Suprapubic skin (tissue), 4 donors: ENCODE results near the gene CDC42BPA. TPM values are rescaled to one million over a fixed set of nuclear protein-coding genes. Genes with fewer than 3 reads are reported as not detected.

Experiments
- DNase-seq, 2 donors: peaks; one replicate each; pipeline ENCODE4 v3.0.0-alpha.2; 2019; ENCODE audit warnings: low spot score in 2 of 2
- H3K27ac ChIP-seq: fragments of 200-600 bp; sonication (generic); one replicate; pipeline ENCODE4 v1.5.1; 2019
- H3K27me3 ChIP-seq: fragments of 200-600 bp; sonication (generic); one replicate; pipeline ENCODE4 v1.5.1; 2019
- H3K36me3 ChIP-seq: fragments of 200-600 bp; sonication (generic); one replicate; pipeline ENCODE4 v1.5.1; 2019
- H3K4me1 ChIP-seq: fragments of 200-600 bp; sonication (generic); one replicate; pipeline ENCODE4 v1.5.1; 2019
- H3K4me3 ChIP-seq: fragments of 200-600 bp; sonication (generic); one replicate; pipeline ENCODE4 v1.5.1; 2019; ENCODE audit warnings: mild to moderate bottlenecking
- H3K9me3 ChIP-seq: fragments of 200-600 bp; sonication (generic); one replicate; pipeline ENCODE4 v1.5.1; 2019
- CTCF ChIP-seq, 2 donors: fragments of 200-600 bp in 1 of 2; fragments of 450-650 bp in 1 of 2; sonication (generic) in 1 of 2; IDR thresholded peaks; one replicate each; pipeline ENCODE4 v1.5.1; 2016 to 2019; ENCODE audit warnings: antibody characterized with exemption in 2 of 2, mild to moderate bottlenecking in 1 of 2, moderate library complexity in 1 of 2
- EP300 ChIP-seq: sonication (generic); formaldehyde crosslinking; IDR thresholded peaks from one replicate; pipeline ENCODE4 v1.6.1; 2017; ENCODE audit warnings: antibody characterized with exemption
- POLR2A ChIP-seq, 2 donors: fragments of 450-650 bp; IDR thresholded peaks; one replicate each; pipeline ENCODE4 v1.6.1; 2017; ENCODE audit warnings: antibody characterized with exemption in 2 of 2, mild to moderate bottlenecking in 2 of 2, moderate library complexity in 2 of 2
- POLR2AphosphoS5 ChIP-seq, 3 donors: sonication (generic); formaldehyde crosslinking; IDR thresholded peaks; one replicate each; pipeline ENCODE4 v1.6.1; 2017; ENCODE audit warnings: antibody characterized with exemption in 3 of 3
- WGBS: methylation state at CpG from one replicate; pipeline ENCODE4 v1.1.5; 2018; 5-methylcytosine and 5-hydroxymethylcytosine counted together
- total RNA-seq, 4 donors: library from RNA; depleted of rRNA; stranded (reverse); fragments of >200 nt; gene quantifications; one replicate each; pipeline ENCODE4 v1.1.0, GENCODE V29; 2016

CDC42BPA gene
- total RNA-seq, 4 donors from 2014 or later, result 12.2 to 54.6 (median 14.9) TPM

GRCh38 chr1:226994586-226995364, 323.5 kb downstream of the CDC42BPA start:
- H3K36me3 ChIP-seq, result no peaks in the 10 kb centered on the region

DNA sequence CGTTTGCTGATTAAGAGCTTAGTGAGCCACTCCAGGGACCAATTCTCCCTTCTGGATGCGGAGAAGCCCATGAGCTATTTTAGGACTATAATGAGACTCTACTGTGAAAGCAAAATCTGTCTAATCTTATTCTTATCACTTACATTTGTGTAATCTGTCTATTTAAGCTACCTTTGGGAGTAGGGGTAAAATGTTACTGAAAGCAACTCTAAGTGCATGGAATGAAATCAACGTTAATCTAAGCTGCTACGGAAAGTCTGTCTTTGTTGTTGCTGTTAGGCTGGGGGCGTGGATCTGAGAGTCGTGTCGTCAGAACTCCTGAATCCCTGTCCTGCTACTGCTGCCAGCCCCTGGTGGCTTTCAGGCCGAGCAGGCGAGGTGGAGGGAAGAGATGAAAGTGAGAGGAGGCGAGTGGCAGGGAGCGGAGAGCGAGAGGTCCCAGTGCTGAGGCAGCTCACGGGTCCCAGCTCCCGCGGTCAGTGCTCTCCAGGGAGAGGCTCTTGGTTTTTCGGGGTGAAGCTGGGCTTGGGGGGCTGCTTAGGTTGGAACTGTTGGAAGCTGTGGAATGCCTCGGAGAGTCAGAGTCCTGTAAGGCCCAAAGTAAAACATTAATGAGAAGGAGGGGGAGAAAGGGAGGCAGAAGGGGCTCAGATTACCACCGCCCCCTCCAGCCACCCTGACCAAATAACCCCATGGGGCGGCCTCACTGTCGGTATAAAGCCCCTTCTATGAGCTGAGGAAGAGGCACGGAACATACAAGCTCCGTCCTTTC, 324.3 kb downstream of the CDC42BPA start:
- Histone ChIP-seq H3K27me3 (no peaks in the 10 kb centered on the region), H3K4me1 (peaks cover 11% of the 10 kb centered on the region), H3K27ac (no peak overlapping the region), H3K36me3 (no peaks in the 10 kb centered on the region), H3K4me3 (no peak overlapping the region), H3K9me3 (no peaks in the 10 kb centered on the region)
- TF ChIP-seq CTCF (IDR thresholded peaks at IDR 0.05) (no peak), POLR2AphosphoS5 (IDR thresholded peaks at IDR 0.05) (no peak), EP300 (no peak)
- WGBS, result 77% methylated on average over 22 of the region's 22 CpGs
- no peak for DNase-seq

More at GRCh38 chr1:226994586-226995364, 323.5 kb downstream of the CDC42BPA start:
- peaks cover 5% of the 10 kb centered on the region for H3K4me1 ChIP-seq
- no peak for DNase-seq
- H3K9me3 ChIP-seq, result no peaks in the 10 kb centered on the region
- TF ChIP-seq POLR2AphosphoS5 (IDR thresholded peaks at IDR 0.05), result no peak
- TF ChIP-seq POLR2A (IDR thresholded peaks at IDR 0.05), result no peak
- no peak for TF ChIP-seq EP300
- TF ChIP-seq CTCF (IDR thresholded peaks at IDR 0.05), result no peak
- H3K4me3 ChIP-seq, result no peak overlapping the region
- 90% methylated on average over 18 of the region's 18 CpGs for WGBS
- H3K27me3 ChIP-seq, result no peaks in the 10 kb centered on the region
- no peak overlapping the region for H3K27ac ChIP-seq

DNA sequence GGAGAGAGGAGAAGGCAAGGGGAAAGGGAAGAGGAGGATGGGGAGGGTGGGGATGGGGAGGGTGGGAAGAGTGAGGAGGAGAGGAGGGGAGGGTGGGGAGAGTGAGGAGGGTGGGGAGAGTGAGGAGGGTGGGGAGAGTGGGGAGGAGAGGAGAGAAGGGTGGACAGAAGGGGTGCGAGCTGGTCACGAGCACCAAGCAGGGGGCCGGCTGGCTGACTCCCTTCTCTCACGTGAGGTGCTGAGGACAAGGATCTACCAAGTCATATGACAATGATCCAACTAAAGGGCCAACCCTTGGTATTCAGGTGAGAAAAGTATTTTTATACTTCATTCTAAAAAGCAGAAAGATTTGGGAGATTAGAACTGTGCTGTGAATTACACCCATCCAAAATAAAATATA, 326.4 kb downstream of the CDC42BPA start:
- no peak for DNase-seq
- TF ChIP-seq POLR2A (IDR thresholded peaks at IDR 0.05) (no peak), CTCF (IDR thresholded peaks at IDR 0.05) (no peak), EP300 (no peak), POLR2AphosphoS5 (IDR thresholded peaks at IDR 0.05) (no peak)
- Histone ChIP-seq H3K36me3 (peaks cover 9% of the 10 kb centered on the region), H3K9me3 (no peaks in the 10 kb centered on the region), H3K4me1 (peaks cover 21% of the 10 kb centered on the region), H3K27ac (no peak overlapping the region), H3K27me3 (no peaks in the 10 kb centered on the region), H3K4me3 (no peak overlapping the region)
- WGBS, result 91% methylated on average over 4 of the region's 4 CpGs

DNA sequence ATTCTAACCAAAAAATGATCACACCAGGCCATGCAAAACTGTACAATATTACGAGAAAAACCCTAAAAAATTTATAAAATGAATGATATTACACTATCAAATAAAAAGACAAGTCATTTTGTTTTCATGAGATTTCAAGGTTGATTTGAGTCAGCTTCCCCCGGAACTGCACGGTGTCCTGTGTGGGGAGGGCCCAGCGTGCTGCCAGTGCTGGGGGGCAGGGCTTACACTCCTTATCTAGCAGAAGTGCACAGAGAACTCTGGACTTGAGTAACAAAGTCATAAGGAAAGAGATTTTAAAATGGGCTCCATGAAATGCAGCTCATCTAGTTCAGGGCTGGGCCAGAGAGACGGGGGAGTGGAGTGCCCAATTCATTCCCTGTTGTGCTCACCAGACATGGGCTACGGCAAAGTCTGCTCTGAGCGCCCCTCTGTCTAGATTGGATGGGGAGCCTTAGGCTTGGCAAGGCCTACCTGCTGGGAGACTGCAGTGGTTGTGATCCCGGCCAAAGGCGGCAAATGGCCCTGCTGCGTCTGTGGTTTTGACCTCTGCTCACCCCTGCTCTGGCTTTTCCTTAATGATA, 328.1 kb downstream of the CDC42BPA start:
- Histone ChIP-seq H3K36me3 (peaks cover 24% of the 10 kb centered on the region), H3K4me1 (peaks cover 21% of the 10 kb centered on the region), H3K9me3 (no peaks in the 10 kb centered on the region), H3K27me3 (no peaks in the 10 kb centered on the region), H3K4me3 (no peak overlapping the region), H3K27ac (no peak overlapping the region)
- TF ChIP-seq POLR2AphosphoS5 (IDR thresholded peaks at IDR 0.05), result no peak
- TF ChIP-seq CTCF (IDR thresholded peaks at IDR 0.05), result no peak
- no peak for TF ChIP-seq EP300
- TF ChIP-seq POLR2A (IDR thresholded peaks at IDR 0.05), result no peak
- 76% methylated on average over 10 of the region's 10 CpGs for WGBS
- DNase-seq, result no peak
